SU-DHL-6 (cell line): Measurements from ENCODE around the gene SERTAD3.

Source experiments
- H2AFZ ChIP-seq: fragments of 200-600 bp; sonication (generic); 2 replicates; pipeline ENCODE4 v1.6.1; 2014; ENCODE audit warnings: low read depth, mild to moderate bottlenecking, moderate library complexity, mixed read lengths, antibody characterized with exemption, low read length; ENCODE audit not compliant: severe bottlenecking
- H3F3A ChIP-seq: fragments of 200-600 bp; shearing (Covaris generic); 2 replicates; pipeline ENCODE4 v1.6.0; 2016; ENCODE audit warnings: antibody characterized with exemption, mild to moderate bottlenecking; ENCODE audit not compliant: insufficient read depth
- H3K27ac ChIP-seq: fragments of 200-600 bp; sonication (generic); 2 replicates; pipeline ENCODE4 v1.5.1; 2016; ENCODE audit warnings: low read depth, mild to moderate bottlenecking, low read length, moderate library complexity, mixed read lengths
- H3K27me3 ChIP-seq: fragments of 200-600 bp; sonication (generic), shearing (Covaris generic); 2 replicates; pipeline ENCODE4 v1.6.0; 2014; ENCODE audit warnings: mild to moderate bottlenecking, low read length
- H3K36me3 ChIP-seq: fragments of 200-600 bp; sonication (generic); 2 replicates; pipeline ENCODE4 v1.6.1; 2014; ENCODE audit warnings: mild to moderate bottlenecking, low read length, mixed read lengths
- H3K4me2 ChIP-seq: fragments of 300-600, 200-600 bp; shearing (Covaris generic), sonication (generic); 2 replicates; pipeline ENCODE4 v1.6.0; 2014; ENCODE audit warnings: low read length, low read depth, mild to moderate bottlenecking; ENCODE audit not compliant: poor library complexity, severe bottlenecking
- H3K4me3 ChIP-seq: fragments of 200-600 bp; sonication (generic); 2 replicates; pipeline ENCODE4 v1.5.1; 2014; ENCODE audit warnings: antibody characterized with exemption, low read length, mild to moderate bottlenecking, mixed read lengths; ENCODE audit not compliant: insufficient read depth, poor library complexity, severe bottlenecking
- H3K79me2 ChIP-seq: fragments of 200-600 bp; sonication (generic); 2 replicates; pipeline ENCODE4 v1.6.1; 2014; ENCODE audit warnings: mild to moderate bottlenecking, low read length, moderate library complexity; ENCODE audit not compliant: insufficient read depth
- H3K9ac ChIP-seq: fragments of 200-600 bp; sonication (generic); 2 replicates; pipeline ENCODE4 v1.7.0; 2014; ENCODE audit warnings: mild to moderate bottlenecking, low read length
- H3K9me2 ChIP-seq: fragments of 200-600 bp; sonication (generic); replicated peaks from 2 replicates; pipeline ENCODE4 v1.6.1; 2014; ENCODE audit warnings: low read length; ENCODE audit not compliant: insufficient read depth
- H3K9me3 ChIP-seq: fragments of 200-600 bp; sonication (generic); 2 replicates; pipeline ENCODE4 v1.6.1; 2014; ENCODE audit warnings: low read length, mixed read lengths; ENCODE audit not compliant: insufficient read depth
- H4K20me1 ChIP-seq: fragments of 200-600 bp; sonication (generic); 2 replicates; pipeline ENCODE4 v1.6.1; 2014; ENCODE audit warnings: low read depth, mild to moderate bottlenecking, antibody characterized with exemption, low read length, moderate library complexity, mixed read lengths
- EZH2phosphoT487 ChIP-seq: fragments of 200-600 bp; sonication (generic), shearing (Covaris generic); conservative IDR thresholded peaks from 2 replicates; pipeline ENCODE4 v1.6.1; 2018; ENCODE audit warnings: mild to moderate bottlenecking, antibody characterized with exemption, low read length, moderate library complexity, mixed read lengths
- TF ChIP-seq, protein P1 (sequence below): fragments of 200-600 bp; sonication (generic); IDR thresholded peaks from one replicate; pipeline ENCODE4 v1.5.1; 2017; ENCODE audit warnings: antibody characterized with exemption, mild to moderate bottlenecking, low read length, moderate library complexity; ENCODE audit not compliant: insufficient read depth, poor library complexity, severe bottlenecking

Gene SERTAD3

DNA sequence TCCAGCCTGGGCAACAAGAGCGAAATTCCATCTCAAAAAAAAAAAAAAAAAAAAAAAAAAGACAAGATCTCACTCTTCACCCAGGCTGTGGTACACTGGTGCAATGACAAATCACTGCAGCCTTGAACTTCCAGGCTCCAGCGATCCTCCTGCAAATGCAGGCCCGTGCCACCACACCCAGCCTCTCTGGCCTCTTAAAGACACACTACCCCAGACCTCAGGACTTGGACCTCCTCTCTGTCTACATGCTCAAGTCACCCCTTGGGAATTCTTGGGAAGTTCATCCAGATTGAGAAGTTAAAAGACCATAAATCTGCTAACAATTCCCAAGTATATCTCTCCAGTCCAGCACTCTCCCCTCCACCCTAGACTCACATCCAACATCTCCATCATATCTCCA, 43.6 kb downstream of the SERTAD3 start:
- H3K79me2 ChIP-seq, result no peaks in the 10 kb centered on the region

DNA sequence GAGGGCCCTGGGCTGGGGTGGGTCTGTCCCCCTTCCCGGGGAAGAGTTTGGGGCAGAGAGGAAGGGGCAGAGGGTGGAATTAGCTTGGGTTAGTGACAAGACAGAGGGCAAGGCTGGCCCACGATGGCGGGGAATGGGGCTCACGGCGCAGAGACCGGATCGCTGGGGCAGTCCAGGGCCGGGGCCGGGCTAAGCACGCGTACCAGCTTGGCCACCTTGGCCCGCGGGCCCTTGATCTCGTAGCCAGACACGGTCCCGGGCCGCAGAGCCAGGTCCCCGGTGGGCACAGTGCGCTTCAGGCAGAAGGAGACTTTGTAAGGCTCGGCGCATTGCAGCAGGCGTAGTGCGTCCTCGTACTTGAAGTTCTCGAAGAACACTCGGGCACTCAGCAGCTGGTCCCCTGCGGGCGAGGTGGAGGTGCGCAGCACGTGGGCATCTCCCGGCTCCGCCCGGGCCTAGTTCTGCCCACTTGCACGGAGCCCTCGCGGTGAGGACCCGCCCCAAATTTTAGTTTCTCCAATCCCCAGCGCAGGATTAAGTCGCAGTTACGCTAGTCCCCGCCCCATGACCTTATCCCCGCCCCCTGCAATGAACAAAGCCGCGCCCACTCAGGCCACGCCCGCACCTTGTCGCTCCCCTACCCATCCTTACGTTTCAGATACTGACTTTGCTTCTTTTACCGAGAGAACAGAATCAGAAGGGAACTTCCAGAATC, 45.6 kb downstream of the SERTAD3 start:
- TF ChIP-seq, protein P1, sequence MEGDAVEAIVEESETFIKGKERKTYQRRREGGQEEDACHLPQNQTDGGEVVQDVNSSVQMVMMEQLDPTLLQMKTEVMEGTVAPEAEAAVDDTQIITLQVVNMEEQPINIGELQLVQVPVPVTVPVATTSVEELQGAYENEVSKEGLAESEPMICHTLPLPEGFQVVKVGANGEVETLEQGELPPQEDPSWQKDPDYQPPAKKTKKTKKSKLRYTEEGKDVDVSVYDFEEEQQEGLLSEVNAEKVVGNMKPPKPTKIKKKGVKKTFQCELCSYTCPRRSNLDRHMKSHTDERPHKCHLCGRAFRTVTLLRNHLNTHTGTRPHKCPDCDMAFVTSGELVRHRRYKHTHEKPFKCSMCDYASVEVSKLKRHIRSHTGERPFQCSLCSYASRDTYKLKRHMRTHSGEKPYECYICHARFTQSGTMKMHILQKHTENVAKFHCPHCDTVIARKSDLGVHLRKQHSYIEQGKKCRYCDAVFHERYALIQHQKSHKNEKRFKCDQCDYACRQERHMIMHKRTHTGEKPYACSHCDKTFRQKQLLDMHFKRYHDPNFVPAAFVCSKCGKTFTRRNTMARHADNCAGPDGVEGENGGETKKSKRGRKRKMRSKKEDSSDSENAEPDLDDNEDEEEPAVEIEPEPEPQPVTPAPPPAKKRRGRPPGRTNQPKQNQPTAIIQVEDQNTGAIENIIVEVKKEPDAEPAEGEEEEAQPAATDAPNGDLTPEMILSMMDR, result no peak
- TF ChIP-seq EZH2phosphoT487, result no peak
- Histone ChIP-seq H3K9me3 (no peaks in the 10 kb centered on the region), H2AFZ (no peak overlapping the region), H3K79me2 (no peaks in the 10 kb centered on the region), H3K27ac (no peak overlapping the region), H4K20me1 (no peaks in the 10 kb centered on the region), H3K4me3 (no peak overlapping the region), H3K36me3 (no peaks in the 10 kb centered on the region), H3K9me2 (no peaks in the 10 kb centered on the region), H3F3A (no peaks in the 10 kb centered on the region), H3K9ac (no peak overlapping the region), H3K4me2 (no peak overlapping the region), H3K27me3 (no peaks in the 10 kb centered on the region)

More for the DNA sequence above, 43.6 kb downstream of the SERTAD3 start:
- Histone ChIP-seq H3K9me2 (no peaks in the 10 kb centered on the region), H3K27ac (no peak overlapping the region), H3K9ac (no peak overlapping the region), H3K36me3 (no peaks in the 10 kb centered on the region), H2AFZ (no peak overlapping the region), H4K20me1 (no peaks in the 10 kb centered on the region), H3K9me3 (no peaks in the 10 kb centered on the region), H3K4me3 (no peak overlapping the region), H3K4me2 (no peak overlapping the region), H3F3A (no peaks in the 10 kb centered on the region), H3K27me3 (no peaks in the 10 kb centered on the region)
- TF ChIP-seq, protein P1, result no peak
- no peak for TF ChIP-seq EZH2phosphoT487

DNA sequence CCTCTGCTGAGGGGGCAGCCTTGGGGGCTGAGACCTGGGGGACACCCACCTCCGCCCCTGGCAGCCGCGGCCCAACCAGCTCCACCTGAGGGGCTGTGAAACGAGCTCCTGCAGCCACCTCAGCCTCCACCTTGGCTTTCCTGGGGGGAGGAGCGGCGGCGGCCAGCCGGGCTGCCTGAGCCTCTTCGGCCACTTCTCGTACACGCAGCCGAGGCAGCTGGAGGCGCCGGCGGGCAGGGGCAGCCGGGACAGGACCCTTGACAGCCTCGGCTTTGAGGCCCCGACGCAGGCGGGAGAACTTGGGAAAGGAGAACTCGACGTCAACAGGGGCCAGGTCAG, 46.6 kb downstream of the SERTAD3 start:
- Histone ChIP-seq H3K9me3 (no peaks in the 10 kb centered on the region), H3K4me3 (no peak overlapping the region), H3K27me3 (no peaks in the 10 kb centered on the region), H3K9ac (no peak overlapping the region), H3K36me3 (no peaks in the 10 kb centered on the region), H3K9me2 (no peaks in the 10 kb centered on the region), H4K20me1 (no peaks in the 10 kb centered on the region), H3K27ac (no peak overlapping the region), H2AFZ (no peak overlapping the region), H3K79me2 (no peaks in the 10 kb centered on the region), H3K4me2 (no peak overlapping the region), H3F3A (no peaks in the 10 kb centered on the region)
- TF ChIP-seq, protein P1, result no peak
- no peak for TF ChIP-seq EZH2phosphoT487
